Dedifferentiated amniotic fluid mesenchymal stem cell (primary cell): ENCODE results near the gene DNM3.

Source experiments
- DNase-seq: peaks from one replicate; pipeline ENCODE4 v3.0.0-alpha.2; 2016; ENCODE audit errors: extremely low spot score

Gene DNM3

GRCh38 chr1:172325531-172325930 lies 484.2 kb downstream of the DNM3 start:
- DNase-seq, result peak; percentile 44

GRCh38 chr1:172326136-172326535 lies 484.8 kb downstream of the DNM3 start:
- DNase-seq, result peak; percentile 39

GRCh38 chr1:172328266-172328665 lies 487.0 kb downstream of the DNM3 start:
- no peak for DNase-seq

GRCh38 chr1:172332230-172332629 lies 490.9 kb downstream of the DNM3 start:
- DNase-seq, result no peak

- no peak for DNase-seq
Observed at GRCh38 chr1:172335377-172335776, 494.1 kb downstream of the DNM3 start.

DNA sequence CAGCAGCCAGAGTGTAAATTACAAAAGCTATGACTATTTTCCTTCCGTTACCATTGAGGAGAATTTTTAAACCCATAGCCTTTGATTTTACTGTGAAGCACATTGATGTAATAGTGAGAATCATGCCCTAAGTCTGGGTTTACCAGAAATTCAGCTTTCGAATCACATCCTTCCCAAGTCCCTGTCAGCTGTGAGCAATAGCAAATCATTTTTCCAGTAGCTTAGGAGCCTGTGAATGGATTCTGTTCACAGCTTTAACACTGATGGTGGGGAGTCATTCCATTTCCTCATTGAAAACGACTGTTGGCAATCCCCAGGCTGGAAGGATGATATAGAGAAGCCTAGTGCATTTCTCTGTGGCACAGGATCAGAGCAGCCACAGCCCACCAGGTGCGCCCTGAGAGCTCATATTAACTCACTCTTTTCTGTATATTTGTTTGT lies 497.0 kb downstream of the DNM3 start:
- DNase-seq, result no peak

GRCh38 chr1:172339842-172340241 lies 498.5 kb downstream of the DNM3 start:
- no peak for DNase-seq

- no peak for DNase-seq
Observed at GRCh38 chr1:172340520-172340919, 499.2 kb downstream of the DNM3 start.

- DNase-seq, result no peak
Observed at GRCh38 chr1:172341697-172342096, 500.4 kb downstream of the DNM3 start.

DNA sequence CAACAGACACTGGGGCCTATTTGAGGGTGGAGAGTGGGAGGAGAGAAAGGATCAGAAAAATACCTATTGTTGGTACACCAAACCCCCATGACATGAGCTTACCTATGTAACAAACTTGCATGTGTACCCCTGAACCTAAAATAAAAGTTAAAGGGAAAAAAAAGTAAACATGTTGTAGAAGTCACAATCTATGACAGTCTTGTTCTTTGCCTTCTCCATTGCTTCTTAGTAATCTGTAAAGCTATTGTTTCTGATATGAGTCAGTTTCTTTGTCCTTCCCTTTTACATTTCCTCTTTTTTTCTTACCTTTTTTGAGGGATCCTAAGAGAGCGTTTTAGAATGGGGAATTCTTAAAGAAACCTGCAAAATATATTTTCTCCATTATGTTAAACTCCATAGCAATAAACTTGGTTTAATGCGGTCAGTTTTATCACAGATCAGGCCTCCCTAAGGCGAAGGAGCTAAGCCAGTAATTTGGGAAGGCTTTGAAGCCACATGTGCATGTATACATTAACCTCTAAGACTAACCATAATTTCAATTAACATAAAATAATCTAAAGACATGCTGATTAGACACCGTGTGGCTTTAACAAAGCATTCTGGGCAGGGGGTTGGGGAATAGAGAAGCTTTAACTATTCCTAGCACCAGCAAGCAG lies 501.4 kb downstream of the DNM3 start:
- no peak for DNase-seq

DNA sequence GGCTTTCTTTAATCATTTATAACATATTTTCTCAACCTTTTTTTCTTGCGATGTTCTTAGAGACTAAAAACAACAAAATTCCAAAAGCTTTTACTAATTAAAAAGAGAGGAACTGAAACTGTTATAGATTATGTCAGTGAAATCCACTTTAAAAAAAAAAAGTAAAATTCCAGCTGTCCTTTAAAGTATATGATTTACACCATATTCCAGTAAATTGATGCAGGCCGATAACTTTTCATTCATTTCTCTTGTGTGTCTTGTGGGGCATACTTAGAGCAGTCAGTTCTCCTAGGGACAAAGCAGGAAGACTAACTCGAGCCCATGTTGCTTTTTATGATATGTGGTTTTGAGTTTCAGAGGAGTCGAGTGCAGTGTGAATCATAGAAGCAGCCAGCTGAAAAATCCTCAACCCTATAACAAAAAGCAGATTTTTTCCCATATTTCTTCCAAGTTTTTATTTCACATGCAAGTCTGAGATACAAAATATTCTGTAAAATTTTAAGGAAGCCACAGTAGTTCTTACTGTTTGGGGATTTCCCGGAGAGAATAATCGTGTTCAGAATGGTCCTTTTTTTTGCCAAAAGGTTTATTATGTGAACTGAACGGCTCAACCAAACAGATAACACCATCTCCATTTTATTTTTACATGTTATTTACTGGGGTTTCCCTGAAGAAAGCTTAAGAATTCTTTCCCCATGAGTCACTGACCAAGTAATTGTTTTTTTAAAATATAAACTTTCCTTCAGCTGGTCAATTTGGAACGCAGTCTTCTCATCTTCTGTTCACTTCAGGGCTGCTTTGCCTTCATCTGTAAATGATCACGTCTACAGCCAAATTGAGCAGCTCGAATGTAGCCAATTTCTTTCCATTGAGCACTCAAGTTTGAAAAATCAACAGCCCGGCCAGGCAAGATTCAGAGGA lies 502.2 kb downstream of the DNM3 start:
- peak; percentile 88 for DNase-seq

DNA sequence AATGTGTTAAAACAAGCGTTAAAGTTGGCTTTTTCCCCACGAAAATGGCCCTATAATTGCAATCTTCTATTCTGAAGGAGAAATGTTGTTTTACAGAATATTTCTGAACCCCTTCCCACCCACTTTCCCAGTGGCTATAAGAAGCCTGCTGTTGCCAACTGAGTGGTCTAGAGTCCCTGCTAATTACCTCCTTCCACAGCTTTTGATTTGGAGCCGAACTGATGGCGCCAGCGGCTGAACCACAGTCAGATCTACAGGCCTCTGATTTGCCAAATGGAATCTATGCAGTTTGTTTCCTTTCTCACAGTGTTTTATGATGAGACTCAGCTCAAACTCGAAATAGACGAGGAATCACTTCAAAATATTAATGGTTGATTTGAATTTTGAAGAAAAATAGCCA lies 503.1 kb downstream of the DNM3 start:
- DNase-seq, result no peak

DNA sequence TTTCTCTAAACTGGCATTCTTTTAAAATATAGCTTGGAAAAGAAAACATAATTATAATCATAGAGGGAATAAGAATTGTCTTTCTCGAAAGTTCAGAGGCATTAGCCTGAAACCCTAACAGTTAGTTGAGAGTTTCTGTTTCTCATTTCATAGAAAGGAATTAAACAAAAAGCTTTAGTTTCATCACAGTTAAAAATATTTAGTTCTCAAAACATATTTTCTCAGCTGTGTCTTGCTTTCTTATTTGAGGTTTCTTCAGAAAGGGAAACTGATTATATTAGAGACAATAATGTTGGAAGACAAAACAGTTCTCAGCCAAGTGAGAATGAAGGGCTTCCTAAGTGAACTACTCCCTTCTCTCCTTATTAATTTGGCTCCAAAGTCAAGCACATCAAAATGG lies 503.8 kb downstream of the DNM3 start:
- DNase-seq, result no peak

- no peak for DNase-seq
Observed at GRCh38 chr1:172347416-172347815, 506.1 kb downstream of the DNM3 start.

GRCh38 chr1:172350856-172351255 lies 509.6 kb downstream of the DNM3 start:
- DNase-seq, result no peak

- DNase-seq, result peak; percentile 70
Observed at GRCh38 chr1:172351346-172351745, 510.0 kb downstream of the DNM3 start.

DNA sequence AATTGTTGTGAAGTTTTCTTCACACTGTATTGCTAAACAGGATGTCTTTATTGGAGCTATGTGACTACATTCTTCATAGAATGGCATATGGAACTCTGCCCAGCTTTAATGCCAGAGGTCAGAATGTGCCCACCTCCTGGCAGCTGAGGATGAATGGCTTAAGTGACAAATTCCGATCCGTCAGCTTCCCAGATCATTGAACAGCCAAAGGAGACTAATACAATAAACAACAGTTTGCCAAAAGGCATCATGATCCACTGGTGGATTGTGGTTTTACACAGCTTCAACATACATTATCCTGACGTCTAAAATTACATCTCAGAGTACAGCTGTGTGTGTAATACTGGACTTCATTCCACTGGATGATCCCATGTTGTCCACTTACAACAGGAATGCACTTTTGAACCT lies 510.5 kb downstream of the DNM3 start:
- peak; percentile 59 for DNase-seq

- no peak for DNase-seq
Observed at GRCh38 chr1:172352435-172352834, 511.1 kb downstream of the DNM3 start.

- DNase-seq, result no peak
Observed at GRCh38 chr1:172354291-172355274, 513.3 kb downstream of the DNM3 start.

- no peak for DNase-seq
Observed at GRCh38 chr1:172356620-172357019, 515.3 kb downstream of the DNM3 start.

GRCh38 chr1:172357753-172358385 lies 516.6 kb downstream of the DNM3 start:
- no peak for DNase-seq
